OCI-LY7 (cell line): ENCODE data around the gene OR8S1. TPM values are rescaled to one million over a fixed set of nuclear protein-coding genes. Genes with fewer than 3 reads are reported as not detected.
"Not testable (repeated sequence)": the region's sequence is repeated elsewhere in the genome, so short reads cannot be mapped to it uniquely, and the experiment has no call there.

ENCODE experiments used
- BruUV-seq: library from RNA; stranded (reverse); fragments of 400-500 nt; replicated peaks from 2 replicates; lab custom pipeline; 2021; lab: Mats Ljungman, UMichigan
- CTCF ChIA-PET: fragments of 300-600 bp; sonication (Branson Sonifier 250); formaldehyde crosslinking; loops from one replicate; lab custom pipeline; 2022; ENCODE audit warnings: antibody characterized with exemption; ENCODE audit not compliant: unreplicated experiment; lab: Charles Lee
- POLR2A ChIA-PET: fragments of 300-600 bp; sonication (Branson Sonifier 250); formaldehyde crosslinking; loops from one replicate; lab custom pipeline; 2022; ENCODE audit warnings: antibody characterized with exemption; lab: Charles Lee
- DNase-seq: peaks from one replicate; pipeline ENCODE4 v3.0.0-alpha.2; 2015; ENCODE audit warnings: low spot score
- H2AFZ ChIP-seq: fragments of 200-600 bp; sonication (generic), shearing (Covaris generic); 2 replicates; pipeline ENCODE4 v1.6.1; 2014; ENCODE audit warnings: mild to moderate bottlenecking, antibody characterized with exemption, low read length, moderate library complexity
- H3K27ac ChIP-seq: fragments of 200-600 bp; sonication (generic); 2 replicates; pipeline ENCODE4 v1.5.1; 2014; ENCODE audit warnings: mixed run types, low read depth, mild to moderate bottlenecking, moderate library complexity, low read length, inconsistent platforms; ENCODE audit not compliant: poor library complexity, severe bottlenecking
- H3K36me3 ChIP-seq: fragments of 200-600 bp; sonication (generic); 2 replicates; pipeline ENCODE4 v1.6.1; 2014; ENCODE audit warnings: mild to moderate bottlenecking, antibody characterized with exemption, low read length, moderate library complexity, mixed read lengths; ENCODE audit not compliant: insufficient read depth
- H3K4me1 ChIP-seq: fragments of 200-600 bp; sonication (generic); 2 replicates; pipeline ENCODE4 v1.5.1; 2014; ENCODE audit warnings: mild to moderate bottlenecking, low read length; ENCODE audit not compliant: insufficient read depth, poor library complexity, severe bottlenecking
- H3K4me2 ChIP-seq: fragments of 200-600 bp; sonication (generic); 2 replicates; pipeline ENCODE4 v1.6.1; 2014; ENCODE audit warnings: mild to moderate bottlenecking, low read length
- H3K4me3 ChIP-seq: fragments of 200-600 bp; sonication (generic); 2 replicates; pipeline ENCODE4 v1.5.1; 2014; ENCODE audit warnings: mild to moderate bottlenecking, low read depth, low read length; ENCODE audit not compliant: poor library complexity, severe bottlenecking
- H3K79me2 ChIP-seq: fragments of 200-600 bp; sonication (generic); 2 replicates; pipeline ENCODE4 v1.6.1; 2016; ENCODE audit warnings: low read depth, mild to moderate bottlenecking, low read length, moderate library complexity, mixed read lengths; ENCODE audit not compliant: insufficient read depth
- H3K9me2 ChIP-seq: fragments of 200-600 bp; sonication (generic); 2 replicates; pipeline ENCODE4 v1.6.1; 2016; ENCODE audit warnings: mild to moderate bottlenecking, low read length, mixed read lengths; ENCODE audit not compliant: insufficient read depth
- H3K9me3 ChIP-seq: fragments of 200-600 bp; sonication (generic); 2 replicates; pipeline ENCODE4 v1.6.1; 2014; ENCODE audit warnings: mild to moderate bottlenecking, mixed run types, low read length, mixed read lengths
- H4K20me1 ChIP-seq: fragments of 200-600 bp; sonication (generic); 2 replicates; pipeline ENCODE4 v1.6.1; 2014; ENCODE audit warnings: mild to moderate bottlenecking, antibody characterized with exemption, low read length, moderate library complexity, mixed read lengths; ENCODE audit not compliant: insufficient read depth
- CTCF ChIP-seq: fragments of 200-600 bp; sonication (generic); conservative IDR thresholded peaks from 2 replicates; pipeline ENCODE4 v1.5.1; 2014; ENCODE audit warnings: mild to moderate bottlenecking, antibody characterized with exemption, low read length, moderate library complexity, mixed read lengths
- EZH2phosphoT487 ChIP-seq: fragments of 200-600 bp; sonication (generic); IDR thresholded peaks from 2 replicates; pipeline ENCODE4 v1.6.1; 2018; ENCODE audit warnings: low read depth, borderline replicate concordance, mild to moderate bottlenecking, mixed run types, antibody characterized with exemption, low read length, moderate library complexity, mixed read lengths
- intact Hi-C: fragments of 100-400 bp; cut with micrococcal nuclease; formaldehyde crosslinking; loops from one replicate; pipeline ENCODE4 v1.10.0; 2022; ENCODE audit not compliant: unreplicated experiment
- total RNA-seq, 2 experiments: library from RNA; depleted of rRNA in 1 of 2; stranded (reverse); fragments of >200 nt in 1 of 2; shearing (Covaris generic) in 1 of 2; gene quantifications; 2 replicates each; pipeline ENCODE4 v1.2.3, GENCODE V29; 2014 to 2022

OR8S1 gene
- total RNA-seq, 2 experiments from 2014 or later: not detected

GRCh38 chr12:48506836-48507235, 18.6 kb upstream of the OR8S1 start:
- DNase-seq, H3K4me1 ChIP-seq, H3K9me3 ChIP-seq, H3K79me2 ChIP-seq, H3K9me2 ChIP-seq, BruUV-seq, CTCF ChIA-PET, H3K4me2 ChIP-seq, H3K27ac ChIP-seq, intact Hi-C loops, POLR2A ChIA-PET, H2AFZ ChIP-seq, H3K36me3 ChIP-seq, H3K4me3 ChIP-seq, H4K20me1 ChIP-seq: not testable (repeated sequence)

- Histone ChIP-seq H2AFZ (no peak overlapping the region), H3K9me2 (peaks cover 4% of the 10 kb centered on the region; the same call in 1 of the 2 replicates), H3K4me1 (no peaks in the 10 kb centered on the region), H3K27ac (no peak overlapping the region), H3K4me3 (no peak overlapping the region), H3K79me2 (no peaks in the 10 kb centered on the region), H4K20me1 (no peaks in the 10 kb centered on the region), H3K36me3 (no peaks in the 10 kb centered on the region), H3K4me2 (no peak overlapping the region), H3K9me3 (peaks cover 10% of the 10 kb centered on the region; the same call in 1 of the 2 replicates)
- BruUV-seq: no TSS peak
- DNase-seq: no peak
- TF ChIP-seq EZH2phosphoT487 (no peak), CTCF (no peak)
- intact Hi-C loops: no loop called here
- POLR2A ChIA-PET: no interaction called here
- CTCF ChIA-PET: no interaction called here
Observed at GRCh38 chr12:48508987-48509386, 16.4 kb upstream of the OR8S1 start.

GRCh38 chr12:48510111-48510510, 15.3 kb upstream of the OR8S1 start:
- no peak overlapping the region for H3K4me3 ChIP-seq
- no peaks in the 10 kb centered on the region for H4K20me1 ChIP-seq
- H3K4me1 ChIP-seq: no peaks in the 10 kb centered on the region
- DNase-seq: no peak
- no peaks in the 10 kb centered on the region for H3K36me3 ChIP-seq
- no peaks in the 10 kb centered on the region for H3K79me2 ChIP-seq
- no peak overlapping the region for H2AFZ ChIP-seq
- ChIA-PET POLR2A (no interaction called here), CTCF (no interaction called here)
- no peak overlapping the region for H3K27ac ChIP-seq
- no peak overlapping the region for H3K4me2 ChIP-seq
- no TSS peak for BruUV-seq
- TF ChIP-seq EZH2phosphoT487: no peak
- intact Hi-C loops: no loop called here
- peaks cover 10% of the 10 kb centered on the region; the same call in 1 of the 2 replicates for H3K9me3 ChIP-seq
- H3K9me2 ChIP-seq: peaks cover 3% of the 10 kb centered on the region; the same call in 1 of the 2 replicates

- no TSS peak for BruUV-seq
- H3K4me1 ChIP-seq: no peaks in the 10 kb centered on the region
- no peaks in the 10 kb centered on the region for H3K79me2 ChIP-seq
- no peak overlapping the region for H3K4me3 ChIP-seq
- intact Hi-C loops: no loop called here
- no peak overlapping the region for H3K4me2 ChIP-seq
- TF ChIP-seq EZH2phosphoT487 (no peak), CTCF (no peak)
- no peaks in the 10 kb centered on the region for H3K9me2 ChIP-seq
- ChIA-PET POLR2A (no interaction called here), CTCF (no interaction called here)
- H3K36me3 ChIP-seq: no peaks in the 10 kb centered on the region
- H3K27ac ChIP-seq: no peak overlapping the region
- peaks cover 10% of the 10 kb centered on the region; the same call in 1 of the 2 replicates for H3K9me3 ChIP-seq
- no peaks in the 10 kb centered on the region for H4K20me1 ChIP-seq
- H2AFZ ChIP-seq: no peak overlapping the region
- DNase-seq: no peak
Observed at GRCh38 chr12:48512855-48513254, 12.6 kb upstream of the OR8S1 start.
